C4-2B (cell line): ENCODE measurements around the gene GMPR2.

Source experiments
- CTCF ChIP-seq: fragments of 450-650 bp; conservative IDR thresholded peaks from 2 replicates; pipeline ENCODE4 v1.5.1; 2017; ENCODE audit warnings: mild to moderate bottlenecking
- ZFX ChIP-seq: fragments of 450-650 bp; IDR thresholded peaks from 2 replicates; pipeline ENCODE4 v1.6.1; 2017

- no peak for TF ChIP-seq CTCF
- TF ChIP-seq ZFX, result no peak
These were observed 47.7 kb upstream of the GMPR2 start for GRCh38 chr14:24185026-24185425.
